ENCODE data around the gene FAM13C. TPM values are rescaled to one million over a fixed set of nuclear protein-coding genes. Genes with fewer than 3 reads are reported as not detected.
"Not testable (repeated sequence)": the region's sequence is repeated elsewhere in the genome, so short reads cannot be mapped to it uniquely, and the experiment has no call there.

Gene FAM13C
- polyA plus RNA-seq, 2 of the 4 experiments (the other 2 are of a cell fraction) = not detected

- CTCF ChIA-PET = interaction anchor here (1.4 to 2.6 kb wide), 2 partner anchors 341 to 384 kb away, joined by 4 to 12 read pairs; no protein-coding TSS in a partner anchor
- H3K9me3 ChIP-seq; H3K4me3 ChIP-seq; ATAC-seq; H3K27ac ChIP-seq; POLR2A ChIA-PET; DNase-seq (ENCODE audit: low read depth in 1 of 2, low spot score in 1 of 2); FAIRE-seq; H3K4me1 ChIP-seq; H3K4me2 ChIP-seq: not testable (repeated sequence)
- WGBS (ENCODE audit: missing lambda C conversion rate) = 32% methylated on average over 2 of the region's 2 CpGs
Measured at GRCh38 chr10:59239108-59239507, 123.2 kb downstream of the FAM13C start.

- TF ChIP-seq HMGXB4 (CRISPR knock-in tag; IDR thresholded peaks at IDR 0.05; ENCODE audit: borderline replicate concordance) (no peak), KDM5A (IDR thresholded peaks at IDR 0.05) (no peak), EHF (CRISPR knock-in tag; IDR thresholded peaks at IDR 0.05) (no peak), PHF8 (IDR thresholded peaks at IDR 0.05; ENCODE audit: borderline replicate concordance, low read depth) (no peak), GATA3 (IDR thresholded peaks at IDR 0.05; ENCODE audit: borderline replicate concordance) (no peak), JUN (IDR thresholded peaks at IDR 0.05) (no peak), POLR2AphosphoS2 (conservative IDR thresholded peaks at IDR 0.05; ENCODE audit: low read length) (no peak), RCOR1 (IDR thresholded peaks at IDR 0.05; ENCODE audit: low read depth, low read length) (no peak), ZSCAN20 (CRISPR knock-in tag; IDR thresholded peaks at IDR 0.05) (no peak), ZC3H11A (IDR thresholded peaks at IDR 0.05) (no peak), EP300 (IDR thresholded peaks at IDR 0.05) (no peak), CBX8 (IDR thresholded peaks at IDR 0.05) (no peak), NFE2L2 (conservative IDR thresholded peaks at IDR 0.05; ENCODE audit: low read length) (no peak), CBX2 (IDR thresholded peaks at IDR 0.05; ENCODE audit: borderline replicate concordance, low read depth) (no peak), HOXB13 (CRISPR knock-in tag; IDR thresholded peaks at IDR 0.05; ENCODE audit: low read depth) (no peak), HDAC2 (IDR thresholded peaks at IDR 0.05) (no peak), CHD2 (IDR thresholded peaks at IDR 0.05; ENCODE audit: low read length, partially characterized antibody) (no peak)
- CTCF ChIA-PET = interaction anchor here (0.7 to 3.5 kb wide), 3 partner anchors 286 to 388 kb away, joined by 4 to 11 read pairs (median 4); no protein-coding TSS in a partner anchor
- DNase-seq (ENCODE audit: low read depth in 1 of 2, low spot score in 1 of 2) (no peak), FAIRE-seq (no peak), ATAC-seq (no peak)
- POLR2A ChIA-PET = no interaction called here
- Histone ChIP-seq H3K4me3 (no peak overlapping the region), H3K27ac (no peak overlapping the region), H3K4me1 (no peaks in the 10 kb centered on the region), H3K9me3 (no peaks in the 10 kb centered on the region), H3K4me2 (no peak overlapping the region)
Measured at GRCh38 chr10:59237775-59238174, 124.6 kb downstream of the FAM13C start.

GRCh38 chr10:59236064-59236697 is 126.2 kb downstream of the FAM13C start:
- H3K4me1 ChIP-seq = no peaks in the 10 kb centered on the region
- POLR2A ChIA-PET = no interaction called here
- ATAC-seq = no peak
- H3K9me3 ChIP-seq = no peaks in the 10 kb centered on the region
- FAIRE-seq = no peak
- H3K27ac ChIP-seq = no peak overlapping the region
- WGBS (ENCODE audit: missing lambda C conversion rate) = 56% methylated on average over 4 of the region's 4 CpGs
- no peak overlapping the region for H3K4me3 ChIP-seq
- no peak for TF ChIP-seq SREBF2 (IDR thresholded peaks at IDR 0.05)
- TF ChIP-seq TP53 (CRISPR knock-in tag; IDR thresholded peaks at IDR 0.05) = no peak
- TF ChIP-seq CTCF (IDR thresholded peaks at IDR 0.05) = no peak
- no peak for TF ChIP-seq MAZ (IDR thresholded peaks at IDR 0.05; ENCODE audit: borderline replicate concordance, low read depth, low read length)
- no peak for TF ChIP-seq CEBPB (IDR thresholded peaks at IDR 0.05)
- TF ChIP-seq RFX5 (IDR thresholded peaks at IDR 0.05) = no peak
- TF ChIP-seq JUNB (IDR thresholded peaks at IDR 0.05) = no peak
- TF ChIP-seq ZFP36 (IDR thresholded peaks at IDR 0.05; ENCODE audit: borderline replicate concordance, partially characterized antibody) = no peak
- no peak for TF ChIP-seq ZSCAN20 (CRISPR knock-in tag; IDR thresholded peaks at IDR 0.05)
- H3K4me2 ChIP-seq = no peak overlapping the region
- CTCF ChIA-PET = interaction anchor here (0.7 to 3.5 kb wide), 7 partner anchors 235 to 595 kb away, joined by 3 to 11 read pairs (median 3); no protein-coding TSS in a partner anchor
- no peak for DNase-seq (ENCODE audit: low read depth in 1 of 2, low spot score in 1 of 2)
